T-cell (primary cell): ENCODE data around the gene PDE7B. TPM values are rescaled to one million over a fixed set of nuclear protein-coding genes. Genes with fewer than 3 reads are reported as not detected.

Experiments
- ATAC-seq, 4 experiments: fragments of 200-7000 bp in 3 of 4; fragments of 150-1000 bp in 1 of 4; cut with Tn5 transposase; replicated peaks in 1 of 4; 1 replicate in 3 of 4; 2 replicates in 1 of 4; pipeline ENCODE4 v1.10.0; 2021; ENCODE audit warnings: moderate library complexity in 3 of 4, mild to moderate bottlenecking in 2 of 4, moderate number of reproducible peaks in 1 of 4
- CTCF ChIA-PET, 2 donors: fragments of 300-600 bp; sonication (Branson Sonifier 250); formaldehyde crosslinking; loops; one replicate each; lab custom pipeline; 2022; ENCODE audit warnings: antibody characterized with exemption in 2 of 2; lab: Charles Lee
- POLR2A ChIA-PET, 2 donors: fragments of 300-600 bp; sonication (Branson Sonifier 250); formaldehyde crosslinking; loops; one replicate each; lab custom pipeline; 2022; ENCODE audit warnings: antibody characterized with exemption in 2 of 2; lab: Charles Lee
- DNase-seq, 35 experiments: peaks; one replicate each; pipeline versions ENCODE4 v3.0.0 to v3.0.0-alpha.2; 2013 to 2023
- H3K27ac ChIP-seq: one replicate; pipeline ENCODE4 v1.5.1; 2013; ENCODE audit warnings: low read length
- H3K27me3 ChIP-seq, 2 experiments: replicated peaks in 1 of 2; 1 replicate in 1 of 2; 2 replicates in 1 of 2; pipeline versions ENCODE4 v1.6.1 to v1.7.0; 2013; ENCODE audit warnings: low read length in 1 of 2, mixed read lengths in 1 of 2; ENCODE audit not compliant: control insufficient read depth in 2 of 2, insufficient read depth in 2 of 2; ENCODE audit errors: extremely low read depth in 1 of 2
- H3K36me3 ChIP-seq, 2 donors: 1 replicate in 1 of 2; 2 replicates in 1 of 2; pipeline versions ENCODE4 v1.6.1 to v1.7.0; 2013; ENCODE audit warnings: low read length in 1 of 2; ENCODE audit not compliant: control insufficient read depth in 2 of 2, insufficient read depth in 1 of 2; ENCODE audit errors: extremely low read depth in 1 of 2
- H3K4me1 ChIP-seq, 2 experiments: 1 replicate in 1 of 2; 2 replicates in 1 of 2; pipeline versions ENCODE4 v1.6.1 to v1.7.0; 2013; ENCODE audit warnings: low read length in 2 of 2, mixed read lengths in 1 of 2; ENCODE audit not compliant: insufficient read depth in 2 of 2, control insufficient read depth in 1 of 2; ENCODE audit errors: extremely low read depth in 1 of 2
- H3K4me3 ChIP-seq, 2 donors: 1 replicate in 1 of 2; 2 replicates in 1 of 2; pipeline versions ENCODE4 v1.5.1 to v1.7.0; 2013; ENCODE audit warnings: mild to moderate bottlenecking in 2 of 2, low read length in 1 of 2, moderate library complexity in 1 of 2; ENCODE audit not compliant: control insufficient read depth in 1 of 2; ENCODE audit errors: extremely low read depth in 1 of 2
- H3K9me3 ChIP-seq: 2 replicates; pipeline ENCODE4 v1.7.0; 2013
- H3K27ac Mint-ChIP-seq, 2 donors: one replicate each; pipeline ENCODE4 v1.8.0; 2020 to 2021; ENCODE audit warnings: mild to moderate bottlenecking in 2 of 2, mixed read lengths in 2 of 2
- H3K27me3 Mint-ChIP-seq, 2 donors: one replicate each; pipeline ENCODE4 v1.8.0; 2021 to 2022; ENCODE audit warnings: mixed read lengths in 2 of 2
- H3K36me3 Mint-ChIP-seq: one replicate; pipeline ENCODE4 v1.8.0; 2021; ENCODE audit warnings: mixed read lengths
- H3K4me1 Mint-ChIP-seq, 3 donors: one replicate each; pipeline ENCODE4 v1.8.0; 2020 to 2022; ENCODE audit warnings: mixed read lengths in 3 of 3, mild to moderate bottlenecking in 1 of 3
- H3K4me3 Mint-ChIP-seq, 3 donors: one replicate each; pipeline ENCODE4 v1.8.0; 2020 to 2022; ENCODE audit warnings: mild to moderate bottlenecking in 3 of 3, mixed read lengths in 3 of 3, moderate library complexity in 3 of 3
- H3K9me3 Mint-ChIP-seq, 3 donors: one replicate each; pipeline ENCODE4 v1.8.0; 2020 to 2022; ENCODE audit warnings: mixed read lengths in 3 of 3
- WGBS: methylation state at CpG from one replicate; pipeline ENCODE4 v1.1.5; 2013; ENCODE audit warnings: missing lambda C conversion rate; ENCODE audit not compliant: insufficient coverage; 5-methylcytosine and 5-hydroxymethylcytosine counted together
- total RNA-seq, 35 experiments: library from RNA in 6 of 35; stranded (reverse) in 6 of 35; fragments of 120-200 nt in 1 of 35; gene quantifications; one replicate each; pipeline versions ENCODE4 v1.2.1 to v1.2.4 and lab custom pipeline; 2013 to 2026

The PDE7B gene
- total RNA-seq, 5 donors from 2014 or later (not counting 1 experiment from before 2014, with no cell fraction given) = 0.35 to 1.5 (median 0.69) TPM

DNA sequence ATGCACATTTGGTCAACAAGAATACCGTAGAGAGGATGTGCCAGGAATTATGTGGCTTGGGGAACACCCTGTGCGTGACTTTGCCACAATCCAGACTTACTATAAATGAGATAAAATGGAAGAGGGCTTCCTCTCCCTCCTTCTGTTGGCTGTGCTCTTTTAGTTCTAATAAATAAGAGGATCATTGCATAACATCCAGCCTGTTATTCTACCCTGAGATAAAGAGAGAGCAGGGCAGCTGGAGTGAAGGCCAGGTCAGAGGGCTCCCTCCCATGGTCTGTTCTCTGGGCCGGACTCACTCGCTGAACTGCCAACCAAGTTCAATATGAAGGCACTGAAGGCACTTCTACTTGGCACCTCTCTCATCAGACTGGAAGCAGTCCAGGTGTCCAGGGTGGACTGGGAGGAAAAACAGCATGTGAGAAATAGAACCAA, 306.9 kb downstream of the PDE7B start:
- peaks cover 0 to 3% of the 10 kb centered on the region in 2 experiments for H3K27me3 ChIP-seq
- no peaks in the 10 kb centered on the region for H3K4me1 ChIP-seq
- CTCF ChIA-PET = no interaction called here
- no peaks in the 10 kb centered on the region for H3K9me3 ChIP-seq
- no peaks in the 10 kb centered on the region for H3K36me3 ChIP-seq
- H3K27ac Mint-ChIP-seq = no peak overlapping the region
- peaks cover 0 to 2% (median 0%) of the 10 kb centered on the region in 3 donors for H3K9me3 Mint-ChIP-seq
- H3K27ac ChIP-seq = no peak overlapping the region
- H3K27me3 Mint-ChIP-seq = no peaks in the 10 kb centered on the region
- WGBS = no CpG with 5 or more reads among the region's 4 CpGs
- H3K4me3 ChIP-seq = no peak overlapping the region
- ATAC-seq (no peak), DNase-seq (no peak)
- no peak overlapping the region for H3K4me3 Mint-ChIP-seq
- peaks cover 3% of the 10 kb centered on the region for H3K36me3 Mint-ChIP-seq
- H3K4me1 Mint-ChIP-seq = no peaks in the 10 kb centered on the region
- POLR2A ChIA-PET = no interaction called here

DNA sequence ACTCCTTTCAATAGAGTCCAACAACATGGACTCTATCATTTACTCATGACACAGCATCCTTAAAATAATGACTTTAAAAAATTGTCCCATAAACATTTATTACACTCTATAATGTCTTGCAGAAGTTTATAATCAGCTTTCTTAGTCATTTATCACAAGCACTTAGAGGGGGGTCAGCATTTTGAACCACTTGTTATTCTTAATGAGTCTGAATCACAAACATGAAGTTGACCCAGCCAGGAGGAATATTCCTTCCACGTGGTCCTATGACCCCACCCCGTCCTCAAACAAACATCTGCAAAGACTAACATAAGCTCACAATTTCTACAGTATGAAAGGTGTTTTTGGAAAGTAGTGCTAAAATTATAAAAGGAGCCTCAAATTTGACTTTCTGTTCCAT, 307.5 kb downstream of the PDE7B start:
- Histone ChIP-seq H3K36me3 (no peaks in the 10 kb centered on the region), H3K4me3 (no peak overlapping the region), H3K4me1 (no peaks in the 10 kb centered on the region), H3K9me3 (no peaks in the 10 kb centered on the region), H3K27me3 (peaks cover 0 to 3% of the 10 kb centered on the region in 2 experiments), H3K27ac (no peak overlapping the region)
- DNase-seq (no peak), ATAC-seq (no peak)
- no peak overlapping the region for H3K4me3 Mint-ChIP-seq
- no peaks in the 10 kb centered on the region for H3K4me1 Mint-ChIP-seq
- no CpG with 5 or more reads among the region's 2 CpGs for WGBS
- CTCF ChIA-PET = no interaction called here
- POLR2A ChIA-PET = interaction anchor here in 1 of 2 donors (0.5 kb wide), 1 partner anchor 822 kb away, joined by 9 read pairs; no protein-coding TSS in a partner anchor
- H3K27me3 Mint-ChIP-seq = no peaks in the 10 kb centered on the region
- H3K36me3 Mint-ChIP-seq = peaks cover 3% of the 10 kb centered on the region
- peaks cover 0 to 2% (median 0%) of the 10 kb centered on the region in 3 donors for H3K9me3 Mint-ChIP-seq
- no peak overlapping the region for H3K27ac Mint-ChIP-seq

DNA sequence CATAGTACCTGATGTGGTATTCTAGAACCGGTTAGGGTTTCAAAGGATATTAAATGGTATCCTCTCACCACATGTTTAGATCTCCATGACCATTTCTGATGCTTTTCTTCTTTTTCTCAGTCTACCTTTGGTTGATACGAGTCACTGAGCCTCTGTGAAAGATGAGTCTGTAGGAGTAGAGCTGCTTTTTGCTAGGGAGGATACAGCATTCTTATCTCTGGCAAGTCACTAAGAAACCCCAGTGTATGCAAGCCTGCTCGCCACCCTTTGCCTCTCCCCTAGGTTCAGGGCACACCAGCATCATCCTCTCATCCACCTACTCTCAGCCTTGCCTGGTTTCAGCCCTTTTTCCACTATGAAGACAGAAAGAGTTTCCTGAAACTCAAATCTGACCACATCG, 308.7 kb downstream of the PDE7B start:
- Histone ChIP-seq H3K9me3 (no peaks in the 10 kb centered on the region), H3K4me3 (no peak overlapping the region), H3K36me3 (no peaks in the 10 kb centered on the region), H3K27me3 (peaks cover 0 to 3% of the 10 kb centered on the region in 2 experiments), H3K27ac (no peak overlapping the region), H3K4me1 (no peaks in the 10 kb centered on the region)
- CTCF ChIA-PET = no interaction called here
- H3K9me3 Mint-ChIP-seq = peaks cover 0 to 2% (median 0%) of the 10 kb centered on the region in 3 donors
- H3K4me1 Mint-ChIP-seq = no peaks in the 10 kb centered on the region
- H3K36me3 Mint-ChIP-seq = no peaks in the 10 kb centered on the region
- no peaks in the 10 kb centered on the region for H3K27me3 Mint-ChIP-seq
- no peak overlapping the region for H3K4me3 Mint-ChIP-seq
- H3K27ac Mint-ChIP-seq = no peak overlapping the region
- WGBS = 33% methylated on average over 2 of the region's 4 CpGs
- DNase-seq (no peak), ATAC-seq (no peak)
- POLR2A ChIA-PET = no interaction called here

DNA sequence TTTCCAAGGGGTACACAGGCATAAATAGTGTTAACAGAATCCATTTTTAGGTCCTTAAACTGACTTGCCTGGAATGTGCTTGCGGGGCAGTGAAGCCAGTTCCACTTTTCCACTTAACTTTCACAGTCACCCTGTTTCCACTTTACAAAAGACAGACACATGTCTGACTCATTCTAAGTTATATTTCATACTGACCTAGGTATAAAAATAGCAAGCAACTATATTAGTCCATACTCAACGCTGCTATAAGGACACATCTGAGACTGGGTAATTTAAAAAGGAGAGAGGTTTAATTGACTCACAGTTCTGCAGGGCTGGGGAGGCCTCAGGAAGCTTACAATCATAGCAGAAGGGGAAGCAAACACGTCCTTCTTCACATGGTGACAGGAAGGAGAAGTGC, 310.4 kb downstream of the PDE7B start:
- Histone ChIP-seq H3K4me1 (no peaks in the 10 kb centered on the region), H3K27me3 (peaks cover 0 to 3% of the 10 kb centered on the region in 2 experiments), H3K36me3 (peaks cover 0 to 4% of the 10 kb centered on the region in 2 donors), H3K9me3 (peaks cover 4% of the 10 kb centered on the region), H3K27ac (no peak overlapping the region), H3K4me3 (no peak overlapping the region)
- WGBS = no CpG with 5 or more reads among the region's 3 CpGs
- CTCF ChIA-PET = no interaction called here
- Mint-ChIP-seq H3K36me3 (peaks cover 4% of the 10 kb centered on the region), H3K9me3 (peaks cover 2 to 5% (median 2%) of the 10 kb centered on the region in 3 donors), H3K27me3 (peaks cover 0 to 5% of the 10 kb centered on the region in 2 donors), H3K27ac (no peak overlapping the region), H3K4me3 (no peak overlapping the region), H3K4me1 (no peaks in the 10 kb centered on the region)
- no peak for ATAC-seq
- no peak for DNase-seq
- POLR2A ChIA-PET = no interaction called here

DNA sequence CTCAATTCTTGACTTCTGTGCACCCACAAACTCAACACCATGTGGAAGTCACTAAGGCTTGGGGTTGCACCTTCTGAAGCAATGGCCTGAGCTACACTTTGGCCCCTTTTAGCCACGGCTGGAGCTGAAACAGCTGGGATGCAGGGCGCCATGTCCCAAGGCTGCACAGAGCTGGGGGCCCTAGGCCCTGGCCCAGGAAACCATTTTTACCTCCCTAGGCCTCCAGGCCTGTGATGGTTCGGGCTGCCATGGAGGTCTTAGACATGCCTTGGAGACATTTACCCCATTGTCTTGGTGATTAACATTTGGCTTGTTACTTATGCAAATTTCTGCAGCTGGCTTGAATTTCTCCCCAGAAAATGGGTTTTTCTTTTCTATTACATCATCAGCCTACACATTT, 311.8 kb downstream of the PDE7B start:
- no peak overlapping the region for H3K4me3 Mint-ChIP-seq
- peaks cover 5 to 9% (median 5%) of the 10 kb centered on the region in 3 donors for H3K9me3 Mint-ChIP-seq
- H3K4me1 Mint-ChIP-seq = no peaks in the 10 kb centered on the region
- WGBS = 73% methylated on average over 2 of the region's 3 CpGs
- no peak for ATAC-seq
- POLR2A ChIA-PET = no interaction called here
- H3K36me3 ChIP-seq = peaks cover 0 to 4% of the 10 kb centered on the region in 2 donors
- H3K36me3 Mint-ChIP-seq = peaks cover 4% of the 10 kb centered on the region
- H3K27me3 Mint-ChIP-seq = peaks cover 0 to 5% of the 10 kb centered on the region in 2 donors
- peaks cover 0 to 3% of the 10 kb centered on the region in 2 experiments for H3K27me3 ChIP-seq
- no peaks in the 10 kb centered on the region for H3K4me1 ChIP-seq
- no peak overlapping the region for H3K27ac ChIP-seq
- H3K27ac Mint-ChIP-seq = no peak overlapping the region
- H3K4me3 ChIP-seq = no peak overlapping the region
- no peak for DNase-seq
- H3K9me3 ChIP-seq = peaks cover 4% of the 10 kb centered on the region
- CTCF ChIA-PET = no interaction called here

DNA sequence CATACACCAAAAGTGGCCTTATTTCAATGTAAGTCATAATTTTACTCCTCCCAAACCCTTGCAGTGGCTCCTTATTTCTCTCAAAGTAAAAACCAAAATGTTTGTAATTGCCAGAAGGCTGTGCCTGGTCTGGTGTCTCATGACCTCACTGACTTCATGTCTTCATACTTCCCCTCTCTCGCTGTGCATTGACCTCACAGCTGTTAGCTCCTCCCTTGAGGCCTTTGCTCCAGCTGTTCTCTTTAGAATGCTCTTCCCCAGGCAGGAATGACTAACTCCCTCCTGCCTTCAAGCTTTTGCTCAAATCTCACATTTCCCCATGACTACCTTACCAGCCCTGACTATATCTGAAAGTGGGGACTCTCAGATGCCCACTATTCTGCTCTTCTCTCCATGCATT, 315.3 kb downstream of the PDE7B start:
- peaks cover 0 to 3% of the 10 kb centered on the region in 2 experiments for H3K27me3 ChIP-seq
- no peak overlapping the region for H3K27ac Mint-ChIP-seq
- ATAC-seq (no peak), DNase-seq (no peak)
- peaks cover 0 to 4% of the 10 kb centered on the region in 2 donors for H3K36me3 ChIP-seq
- no peaks in the 10 kb centered on the region for H3K4me1 Mint-ChIP-seq
- CTCF ChIA-PET = interaction anchor here in 1 of 2 donors (0.6 kb wide), 1 partner anchor 1664 kb away, joined by 3 read pairs; no protein-coding TSS in a partner anchor
- no peak overlapping the region for H3K4me3 Mint-ChIP-seq
- no peak overlapping the region for H3K4me3 ChIP-seq
- H3K9me3 Mint-ChIP-seq = peaks cover 5 to 9% (median 5%) of the 10 kb centered on the region in 3 donors
- H3K36me3 Mint-ChIP-seq = peaks cover 4% of the 10 kb centered on the region
- peaks cover 4% of the 10 kb centered on the region for H3K9me3 ChIP-seq
- H3K4me1 ChIP-seq = no peaks in the 10 kb centered on the region
- no peak overlapping the region for H3K27ac ChIP-seq
- peaks cover 0 to 5% of the 10 kb centered on the region in 2 donors for H3K27me3 Mint-ChIP-seq
- POLR2A ChIA-PET = no interaction called here
- WGBS = 83% methylated on average over 1 of the region's 1 CpG
